ENCODE measurements around the gene HOXA7. TPM values are rescaled to one million over a fixed set of nuclear protein-coding genes. Genes with fewer than 3 reads are reported as not detected.

HOXA7 gene
- polyA plus RNA-seq, 1 donor = 19.1 TPM

DNA sequence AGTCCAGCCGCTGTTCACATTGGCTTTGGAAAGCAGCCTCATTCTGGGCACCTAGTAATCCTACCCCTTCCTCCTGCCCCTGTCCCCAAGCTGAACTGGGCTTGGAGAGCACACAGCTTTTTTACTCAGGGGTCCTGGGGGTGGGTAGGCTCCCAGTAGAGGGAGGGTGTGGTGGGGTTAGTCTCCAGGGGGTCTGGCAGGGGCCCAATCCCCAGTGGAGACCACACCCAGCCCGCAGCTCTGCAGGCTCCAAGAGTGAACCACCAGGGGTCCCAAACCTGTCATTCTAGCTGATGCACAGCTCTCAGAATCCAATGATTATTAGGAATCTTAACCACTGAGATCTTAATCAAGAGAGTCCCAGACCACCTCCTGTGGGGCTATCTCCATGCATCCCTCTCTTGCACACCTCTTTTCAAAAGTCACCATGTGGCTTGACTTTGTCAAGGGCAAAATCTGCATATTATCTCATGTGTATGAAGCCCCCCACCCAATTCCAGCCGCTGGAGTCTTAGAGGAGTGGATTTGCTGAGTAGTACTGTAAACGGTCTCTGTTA is 25.9 kb upstream of the HOXA7 start:
- DNase-seq (ENCODE audit: low read depth) = no peak

DNA sequence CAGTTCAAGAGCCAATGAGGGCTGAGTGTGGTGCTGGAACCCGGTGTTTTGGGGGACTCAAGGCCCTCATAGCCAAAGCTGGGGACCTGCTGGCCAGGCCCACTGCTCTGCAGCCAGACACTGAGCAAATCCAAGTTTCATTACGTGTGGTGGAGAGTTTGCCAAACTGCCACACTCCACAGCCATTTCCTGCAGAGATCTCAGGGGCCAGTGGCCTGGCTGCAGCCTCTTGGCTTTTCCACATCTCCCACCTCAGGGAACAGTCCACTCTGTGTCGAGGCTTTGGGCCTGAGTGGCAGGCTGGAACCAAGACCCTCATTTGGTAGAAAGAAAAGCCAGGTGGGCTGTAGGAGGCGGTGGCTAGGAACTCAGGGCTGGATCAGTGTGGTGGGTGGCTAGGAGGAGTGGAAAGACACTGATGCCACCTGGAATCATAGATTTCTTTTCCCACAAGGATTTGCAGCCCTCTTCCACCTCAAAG is 25.4 kb upstream of the HOXA7 start:
- no peak for DNase-seq (ENCODE audit: low read depth)

DNA sequence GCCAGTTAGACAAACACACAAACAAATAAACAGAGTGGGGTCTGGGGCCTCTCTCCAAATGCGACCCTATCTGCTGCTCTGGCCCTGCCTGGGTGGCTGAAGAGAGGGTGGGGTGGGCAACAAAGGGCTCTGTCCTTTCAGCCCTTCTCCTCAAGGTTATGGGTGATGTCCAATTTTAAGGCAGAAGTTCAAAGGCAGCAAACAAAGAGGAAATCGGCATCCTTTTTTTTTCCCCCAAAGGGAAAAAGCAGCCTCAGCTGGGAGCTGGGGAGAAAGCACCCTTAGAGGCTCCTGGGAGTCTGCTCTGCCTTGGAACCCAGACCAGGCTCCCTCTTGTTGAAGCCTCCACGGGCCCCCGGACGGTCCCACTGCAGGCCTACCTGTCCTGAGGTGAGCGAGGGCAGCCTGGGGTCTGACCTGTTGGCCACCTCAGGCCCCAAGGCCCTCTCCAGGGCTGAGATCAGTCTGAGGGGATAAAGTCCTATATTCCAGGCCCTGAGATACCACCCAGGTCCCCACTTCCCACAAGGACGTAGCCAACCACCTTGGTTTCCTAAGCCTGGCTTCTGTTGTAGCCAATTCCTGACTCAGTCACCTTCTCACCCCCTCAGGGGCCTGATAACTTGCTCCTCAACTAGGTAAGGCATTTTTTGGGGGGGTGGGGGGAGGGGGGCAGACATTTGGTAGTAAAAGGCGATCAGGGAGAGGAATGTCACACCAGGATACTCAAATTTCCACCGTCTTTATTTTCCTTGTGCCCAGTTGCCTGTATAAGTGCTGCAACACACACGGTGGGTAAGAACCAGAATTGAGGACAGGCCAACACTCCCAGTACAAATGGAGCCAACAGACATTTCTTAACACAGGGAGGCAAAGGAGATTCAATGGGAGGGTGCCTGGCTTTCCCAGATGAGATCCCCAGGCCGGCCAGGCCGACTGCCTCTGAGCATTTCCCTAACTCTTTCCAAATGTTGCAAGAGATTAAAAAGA is 24.3 kb upstream of the HOXA7 start:
- DNase-seq (ENCODE audit: low read depth) = no peak

DNA sequence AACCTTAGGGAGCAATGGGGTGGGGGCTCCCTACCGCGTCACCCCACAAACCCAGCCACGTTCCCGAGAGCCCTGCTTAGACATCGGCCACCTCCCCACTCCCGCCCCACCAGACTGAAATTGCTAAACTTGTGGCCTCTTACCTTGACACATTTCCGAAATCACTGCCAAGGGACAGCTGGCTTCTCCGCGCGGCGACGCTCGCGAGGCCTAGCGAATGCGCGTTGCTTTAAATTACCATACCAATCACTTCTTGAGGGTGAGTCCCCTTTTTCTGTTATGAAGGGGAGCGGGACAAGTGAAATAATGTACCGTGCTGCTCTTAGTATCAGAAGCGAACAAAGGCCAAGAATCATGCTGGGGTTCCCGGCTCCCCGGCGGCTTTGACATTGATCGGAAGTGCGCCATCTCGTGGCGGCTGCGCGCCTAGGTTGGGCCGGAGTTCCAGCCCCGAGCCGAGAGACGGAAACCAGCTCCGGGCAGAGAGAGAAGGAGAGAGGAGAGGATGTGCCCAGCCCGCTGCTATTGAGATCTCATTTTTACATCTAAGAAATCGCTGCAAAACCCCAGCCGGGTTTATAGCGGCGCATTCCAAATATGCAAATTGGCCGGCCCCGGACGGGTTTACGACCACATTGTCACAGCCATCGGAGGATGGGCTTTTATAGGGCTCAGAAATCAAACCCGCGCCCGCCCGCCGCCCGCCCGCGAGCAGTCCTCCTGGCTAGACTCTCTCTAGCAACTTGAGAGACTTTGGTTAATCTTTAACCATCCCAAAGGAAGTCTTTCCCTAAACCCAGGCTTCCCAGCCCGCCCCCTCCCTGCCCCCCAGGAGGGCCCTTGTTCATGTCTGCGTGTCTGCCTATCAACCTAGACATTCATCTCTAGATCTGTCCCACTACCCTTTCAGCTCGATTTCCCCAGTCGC is 23.3 kb upstream of the HOXA7 start:
- no peak for DNase-seq (ENCODE audit: low read depth)

DNA sequence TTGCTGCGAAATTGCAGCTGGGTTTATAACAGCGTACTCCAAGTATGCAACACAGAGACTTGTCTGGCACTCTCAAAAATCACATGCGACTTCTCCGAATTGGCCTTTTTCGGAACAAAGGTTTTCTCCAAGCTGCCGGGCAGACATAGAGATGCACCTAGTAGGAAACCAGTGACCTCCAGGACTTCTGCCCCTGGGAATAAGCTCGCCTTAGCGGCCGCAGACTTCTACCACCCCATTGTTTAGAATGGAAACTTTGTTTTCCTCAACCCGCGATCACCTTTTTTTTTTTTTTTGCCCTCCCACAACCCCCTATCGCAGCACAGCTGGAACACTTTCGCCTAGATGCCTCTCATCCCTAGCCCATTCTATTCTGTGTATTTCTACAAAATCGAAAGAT is 22.6 kb upstream of the HOXA7 start:
- DNase-seq (ENCODE audit: low read depth) = no peak

DNA sequence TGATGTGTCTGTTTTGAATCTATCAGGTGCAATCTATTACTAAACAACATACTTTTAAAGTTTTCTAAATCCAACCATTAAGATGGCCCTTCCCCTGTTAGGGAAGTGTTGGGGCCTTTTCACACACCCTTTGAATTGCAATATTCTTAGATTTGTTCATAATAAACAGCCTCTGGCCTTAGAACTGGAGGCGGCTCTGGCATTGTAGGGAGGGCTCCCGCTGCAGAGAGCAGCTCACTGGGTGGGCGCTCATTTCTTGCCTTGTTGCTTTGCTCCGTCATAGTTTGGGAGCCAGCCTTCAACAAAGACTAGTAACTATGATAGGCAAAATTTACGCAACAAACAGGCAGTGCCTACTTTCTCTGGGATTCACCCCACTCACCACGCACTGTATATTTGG is 21.9 kb upstream of the HOXA7 start:
- DNase-seq (ENCODE audit: low read depth) = no peak

DNA sequence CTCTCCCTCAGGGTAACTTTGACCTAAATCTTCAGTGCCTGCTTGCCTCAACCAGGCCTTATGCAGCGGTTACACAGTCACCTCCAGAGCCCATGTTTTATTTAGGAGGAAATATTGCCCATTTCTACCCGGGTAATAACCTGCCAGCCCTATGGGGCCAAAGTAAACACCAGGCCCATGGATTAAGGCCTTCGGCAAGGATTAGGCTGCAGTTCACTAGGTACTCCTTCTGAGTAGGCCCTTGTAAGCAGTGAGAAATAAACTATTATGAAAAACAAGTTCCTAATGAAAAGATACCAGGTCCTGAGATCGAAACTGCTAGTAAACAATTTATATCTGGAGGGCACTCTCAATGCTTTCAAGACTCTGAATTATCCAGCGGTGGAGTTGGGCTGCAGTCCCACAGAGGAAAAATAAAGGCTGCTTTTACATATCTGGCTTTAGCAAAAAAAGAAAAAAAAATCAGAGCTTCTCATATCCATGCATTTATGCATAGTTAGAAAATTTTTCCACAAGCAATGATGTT is 21.4 kb upstream of the HOXA7 start:
- no peak for DNase-seq (ENCODE audit: low read depth)

DNA sequence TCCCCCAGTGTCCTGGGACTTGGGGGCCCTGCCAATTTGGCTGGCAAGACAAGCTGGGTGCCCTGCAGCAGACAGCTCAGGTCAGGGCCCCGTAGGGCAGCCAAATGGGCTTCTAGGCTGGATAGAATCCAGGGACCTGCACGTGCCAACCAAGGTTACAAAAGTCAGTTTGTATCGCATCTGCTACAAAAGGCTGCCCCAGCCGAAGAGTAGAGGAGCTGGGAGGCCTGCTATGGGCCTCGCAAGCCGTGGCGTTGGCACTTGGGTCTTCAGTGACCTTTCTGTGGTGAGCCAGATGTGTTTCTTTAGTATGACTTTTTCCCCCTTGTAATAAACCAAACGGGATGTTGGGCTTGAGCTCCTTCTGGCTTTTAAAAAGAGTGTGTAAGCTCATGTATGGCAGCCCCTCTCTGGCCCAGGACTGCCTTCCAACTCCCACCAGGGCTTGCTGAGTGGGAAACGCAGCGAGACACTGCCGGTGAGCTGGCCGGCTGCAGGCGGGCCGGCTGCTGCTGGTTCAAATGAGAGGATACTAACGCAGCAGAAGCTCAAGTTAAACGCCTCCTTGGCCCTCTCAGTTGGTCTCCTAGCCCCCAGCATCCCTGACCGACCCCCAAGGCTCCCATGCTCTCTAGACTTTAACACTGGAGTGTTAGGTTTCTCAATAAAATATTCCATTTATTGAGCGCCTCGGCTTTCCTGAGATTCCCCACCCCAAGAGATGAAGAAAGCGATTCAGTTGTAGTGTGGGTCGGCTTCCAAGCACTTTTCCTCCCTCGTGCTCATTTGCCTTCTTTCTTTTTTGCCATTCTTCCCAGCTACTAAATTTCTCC is 20.7 kb upstream of the HOXA7 start:
- no peak for DNase-seq (ENCODE audit: low read depth)

DNA sequence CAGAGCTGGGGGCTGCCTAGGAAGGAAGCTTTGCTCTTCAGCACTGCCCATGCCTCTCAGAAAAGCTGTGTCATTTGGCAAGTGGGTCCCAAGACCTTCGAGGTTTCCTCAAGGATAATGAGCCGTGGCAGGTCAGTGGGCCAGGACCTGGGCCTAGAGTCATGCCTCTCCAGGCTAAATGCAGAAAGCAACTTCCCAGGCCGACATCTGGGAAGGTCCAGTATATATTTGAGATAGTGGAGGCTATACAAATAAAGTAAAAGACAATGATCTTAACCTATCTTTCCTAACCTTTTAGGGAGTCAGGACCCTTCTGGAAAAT is 20.0 kb upstream of the HOXA7 start:
- DNase-seq (ENCODE audit: low read depth) = no peak

DNA sequence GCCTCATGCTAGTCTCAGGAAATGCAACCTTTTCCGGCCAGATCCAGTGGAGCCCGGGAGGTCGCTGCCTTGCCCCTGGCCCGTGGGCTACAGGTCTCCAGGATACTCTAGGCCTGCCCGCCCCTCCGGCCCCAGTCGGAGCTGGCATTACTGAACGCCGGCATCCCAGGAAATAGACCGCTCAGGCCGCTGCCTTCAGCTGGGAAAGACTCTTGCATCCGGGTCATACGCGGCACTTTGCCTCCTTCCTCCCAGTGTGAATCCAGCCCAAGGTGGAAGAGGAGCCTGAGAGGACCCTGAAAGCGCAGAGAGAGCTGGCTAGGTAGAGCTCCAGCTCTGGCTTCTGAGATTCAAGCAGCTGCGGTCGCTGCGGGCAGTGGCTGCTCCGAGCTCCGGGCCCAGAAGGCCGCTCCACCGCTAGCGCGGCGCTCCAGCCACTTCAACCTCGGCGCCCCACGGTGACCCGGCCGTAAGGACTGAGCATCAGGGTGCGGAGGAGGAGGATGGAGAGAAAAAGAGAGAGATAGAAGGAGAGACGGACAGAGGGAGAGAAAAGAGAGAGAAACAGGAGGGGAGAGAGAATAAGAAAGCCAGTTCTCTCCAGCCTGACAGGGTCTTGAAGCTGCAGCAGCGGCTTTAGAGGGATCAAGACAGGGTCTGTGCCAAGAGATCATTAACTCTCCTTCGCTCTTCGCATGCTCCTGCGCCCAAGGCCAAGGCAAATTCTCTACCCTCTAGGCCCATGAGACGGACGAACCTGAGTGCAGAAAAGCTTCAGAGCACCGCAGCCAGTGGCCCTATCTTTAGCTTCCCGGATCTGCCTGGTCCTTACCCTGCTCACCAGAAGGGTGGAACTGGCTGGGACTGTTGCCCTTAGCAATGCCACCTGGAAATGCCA is 19.4 kb upstream of the HOXA7 start:
- DNase-seq (ENCODE audit: low read depth) = no peak

DNA sequence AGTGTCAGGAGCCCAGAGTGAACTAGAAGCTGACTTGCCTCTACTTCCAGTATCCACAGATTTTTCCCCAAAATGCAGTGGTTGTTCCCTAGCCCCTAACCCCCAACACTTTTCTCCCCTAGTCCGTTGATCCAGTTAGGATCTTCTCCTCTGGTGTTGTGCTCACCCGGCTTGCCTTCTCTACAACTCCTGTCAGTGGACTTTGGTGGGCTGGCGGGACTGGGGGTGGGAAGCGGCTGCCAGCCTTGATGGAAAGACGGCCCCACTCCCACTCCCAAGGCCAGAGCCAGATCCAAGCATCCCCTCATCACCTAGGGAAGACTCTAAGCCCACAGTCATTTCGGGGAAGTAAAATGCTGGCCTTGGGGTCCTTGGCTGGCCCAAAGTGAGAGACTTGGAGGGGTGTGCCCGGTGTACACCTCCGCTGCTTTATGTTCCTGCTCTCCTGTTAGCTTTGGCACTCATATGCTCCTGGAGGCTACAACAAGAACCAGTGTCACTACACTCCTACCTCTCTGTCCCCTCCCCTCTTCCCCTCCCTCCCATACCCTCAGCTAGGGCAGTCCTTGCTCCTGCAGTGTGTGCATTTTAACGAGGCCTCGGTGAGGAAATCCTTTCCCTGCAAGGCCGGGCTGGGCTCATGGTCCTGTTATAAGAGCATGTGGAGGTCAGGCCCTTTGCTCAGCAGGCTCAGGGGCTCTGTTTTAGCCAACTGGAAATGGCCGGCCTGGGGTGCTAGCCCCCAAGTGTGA is 18.6 kb upstream of the HOXA7 start:
- DNase-seq (ENCODE audit: low read depth) = no peak

DNA sequence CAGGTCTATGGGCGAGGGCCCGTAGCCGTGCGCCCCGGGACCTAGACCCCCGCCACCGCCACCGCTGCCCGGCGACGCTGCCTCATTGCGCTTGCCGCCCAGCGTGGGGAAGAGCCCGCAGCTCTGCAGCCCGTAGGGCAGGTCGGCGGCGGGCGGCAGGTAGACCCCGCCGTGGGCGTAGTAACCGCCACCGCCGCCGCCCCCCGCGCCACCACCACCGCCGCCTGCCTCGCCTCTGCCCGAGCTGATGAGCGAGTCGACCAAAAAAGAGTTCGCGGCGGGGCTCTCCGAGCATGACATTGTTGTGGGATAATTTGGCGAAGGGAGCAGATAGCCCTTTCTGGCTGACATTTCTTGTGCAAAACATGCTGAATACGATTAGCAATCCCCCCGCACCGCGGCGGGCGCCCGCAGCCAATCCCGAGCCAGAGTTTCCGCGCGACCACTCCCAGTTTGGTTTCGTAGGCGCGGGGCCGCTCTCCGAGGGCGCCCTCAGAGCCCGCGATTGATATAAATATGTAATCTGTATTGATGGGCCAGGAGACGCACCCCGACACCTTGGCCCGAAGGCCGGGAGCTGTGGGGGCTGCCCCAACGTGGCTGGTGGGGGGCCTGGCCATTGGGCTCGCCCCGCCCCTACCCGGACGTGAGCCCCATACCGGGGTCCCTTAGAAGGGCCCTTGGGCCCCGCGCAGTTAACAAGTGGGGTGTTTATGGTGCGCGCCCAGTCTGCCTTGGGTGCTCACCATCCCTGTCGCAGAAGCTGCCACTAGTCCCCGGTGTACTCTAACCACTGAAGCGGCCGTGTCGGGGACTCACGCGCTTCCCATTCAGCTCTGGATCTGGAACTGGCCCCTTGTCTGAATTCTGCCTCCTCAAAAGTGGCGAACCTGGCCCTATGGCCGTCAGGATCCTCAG is 17.7 kb upstream of the HOXA7 start, which contains the start of gene HOXA10:
HOXA10 (minus strand) TSS at position 365 of the 918 bp plus-strand sequence; CDS start at position 351, 14 bp downstream.
- DNase-seq (ENCODE audit: low read depth) = no peak

DNA sequence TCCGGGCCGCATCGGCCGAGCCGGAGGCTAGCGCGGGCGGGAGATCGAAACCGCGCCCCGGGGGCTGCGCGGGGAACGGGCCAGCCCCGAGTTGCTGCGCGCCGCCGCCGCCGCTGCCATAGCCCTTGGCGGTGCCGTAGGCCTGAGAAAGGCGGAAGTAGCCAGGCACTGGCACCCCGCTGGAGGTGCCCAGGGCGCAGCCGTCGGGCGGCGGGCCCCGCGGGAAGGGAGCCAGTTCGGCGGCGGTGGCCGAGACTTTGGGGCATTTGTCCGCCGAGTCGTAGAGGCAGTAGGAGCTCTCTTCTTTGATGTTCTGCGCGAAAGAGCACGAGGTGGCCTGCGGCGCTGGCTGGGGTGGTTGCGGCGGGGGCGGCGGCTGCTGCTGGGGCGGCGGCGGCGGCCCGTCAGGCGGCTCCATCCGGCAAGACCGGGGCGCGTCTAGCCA is 17.1 kb upstream of the HOXA7 start:
- DNase-seq (ENCODE audit: low read depth) = no peak

DNA sequence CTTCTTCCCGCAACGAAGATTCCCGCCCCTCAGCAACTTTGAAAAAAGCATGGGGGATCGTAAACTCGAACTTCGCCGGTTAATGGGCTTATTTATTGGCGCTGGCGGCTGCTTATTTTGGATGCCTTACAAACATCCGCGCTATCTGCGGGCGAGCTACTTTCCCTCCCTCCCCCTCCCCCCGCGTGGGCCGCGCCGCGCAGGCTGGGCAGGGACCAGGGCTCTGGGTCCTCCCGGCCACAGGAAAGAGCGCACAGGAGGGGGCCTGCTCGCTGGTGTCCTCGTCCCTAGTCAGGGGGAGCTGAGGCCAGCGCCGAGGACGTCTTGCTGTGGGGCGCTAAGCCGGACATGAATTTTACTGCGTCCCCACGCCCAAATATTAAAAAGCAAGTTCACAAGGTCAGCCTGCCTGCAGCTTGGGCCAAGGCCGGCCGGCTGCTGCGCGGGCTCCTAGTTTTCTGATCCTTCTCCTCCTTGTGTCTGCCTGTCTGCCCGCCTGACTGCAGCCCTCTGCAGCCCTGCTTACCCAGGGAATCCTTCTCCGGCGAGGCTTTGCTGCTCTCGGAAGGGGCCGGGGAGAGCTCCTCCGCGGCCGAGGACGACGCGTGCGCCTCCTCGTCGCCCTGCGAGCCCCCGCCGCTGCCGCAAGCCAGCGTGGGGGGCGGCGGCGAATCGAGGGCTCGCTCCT is 16.5 kb upstream of the HOXA7 start:
- DNase-seq (ENCODE audit: low read depth) = no peak

DNA sequence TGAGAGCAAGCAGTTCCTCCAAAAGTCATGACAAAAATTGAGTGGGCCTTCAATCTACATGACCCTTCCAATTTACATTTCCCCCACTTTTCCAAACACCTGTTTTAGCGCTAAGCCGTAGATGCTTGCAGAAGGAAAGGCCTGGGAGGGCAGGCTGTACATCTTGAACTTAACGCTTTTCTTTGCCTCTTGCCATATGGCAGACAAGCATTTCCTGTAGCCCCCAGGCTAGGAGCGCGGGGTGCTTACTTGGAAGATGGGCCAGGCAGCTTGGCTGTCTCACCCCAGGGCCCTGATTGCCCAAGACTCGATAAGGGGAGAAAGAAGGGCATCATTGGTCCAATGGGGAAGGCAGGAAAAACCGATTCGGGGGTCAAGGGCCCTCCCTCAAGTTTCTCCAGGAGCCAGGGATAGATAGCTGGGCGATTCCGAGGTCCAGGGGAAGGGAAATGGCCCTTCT is 15.9 kb upstream of the HOXA7 start:
- no peak for DNase-seq (ENCODE audit: low read depth)

DNA sequence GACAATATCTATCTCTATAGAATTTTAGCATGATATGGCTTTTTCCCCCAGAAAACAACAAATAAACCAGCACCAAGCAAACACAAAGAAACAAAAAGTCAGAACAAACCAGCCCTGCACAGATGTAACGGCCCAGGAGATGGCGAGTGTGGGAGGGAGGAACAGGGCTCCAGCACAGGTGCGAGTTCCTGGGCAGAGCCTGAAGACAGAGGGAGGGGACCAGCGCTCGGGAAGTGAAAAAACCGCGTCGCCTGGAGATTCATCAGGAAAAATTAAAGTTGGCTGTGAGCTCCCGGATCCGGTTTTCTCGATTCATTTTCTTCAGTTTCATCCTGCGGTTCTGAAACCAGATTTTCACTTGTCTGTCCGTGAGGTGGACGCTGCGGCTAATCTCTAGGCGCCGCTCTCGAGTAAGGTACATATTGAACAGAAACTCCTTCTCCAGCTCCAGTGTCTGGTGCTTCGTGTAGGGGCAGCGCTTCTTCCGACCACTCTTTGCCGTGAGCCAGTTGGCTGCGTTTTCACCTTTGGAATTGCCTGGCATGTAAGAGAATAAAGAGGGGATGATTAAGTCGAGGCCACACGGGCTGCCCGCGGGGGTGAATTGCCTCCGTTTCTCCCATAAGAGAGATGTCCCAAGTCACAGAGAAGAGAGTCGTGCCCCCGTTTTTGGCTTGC is 15.3 kb upstream of the HOXA7 start:
- DNase-seq (ENCODE audit: low read depth) = no peak

DNA sequence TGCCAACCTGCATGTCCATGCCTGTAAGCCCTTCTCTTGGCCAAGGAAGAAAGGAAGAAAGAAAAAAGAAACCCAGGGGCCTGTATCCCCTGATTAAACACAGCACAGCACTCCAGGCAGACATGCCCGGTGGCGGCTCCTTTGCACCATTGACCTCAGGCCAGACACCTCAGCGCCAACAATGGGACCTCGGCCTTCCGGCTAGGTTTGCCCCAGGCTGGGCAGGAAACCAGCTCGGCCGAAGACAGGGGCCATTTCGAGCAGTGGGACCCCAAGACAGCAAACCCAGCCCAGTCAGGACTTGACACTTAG is 14.8 kb upstream of the HOXA7 start:
- DNase-seq (ENCODE audit: low read depth) = no peak

Data from forelimb muscle (tissue), 1 donor.